Type B pancreatic cell (in vitro differentiated cells): Measurements from ENCODE around the gene CKMT2. TPM values are rescaled to one million over a fixed set of nuclear protein-coding genes. Genes with fewer than 3 reads are reported as not detected.

ENCODE experiments used
- DNase-seq: peaks from one replicate; pipeline ENCODE4 v3.0.0; 2021; ENCODE audit warnings: mixed read lengths; ENCODE audit not compliant: unreplicated experiment; ENCODE audit errors: extremely low spot score
- H3K27ac Mint-ChIP-seq: 2 replicates; pipeline ENCODE4 v1.8.0; 2021; ENCODE audit warnings: mild to moderate bottlenecking, mixed read lengths
- H3K27me3 Mint-ChIP-seq: 2 replicates; pipeline ENCODE4 v1.8.0; 2021; ENCODE audit warnings: mixed read lengths
- H3K36me3 Mint-ChIP-seq: 2 replicates; pipeline ENCODE4 v1.8.0; 2021; ENCODE audit warnings: mixed read lengths
- H3K4me1 Mint-ChIP-seq: one replicate; pipeline ENCODE4 v1.8.0; 2021; ENCODE audit warnings: mixed read lengths; ENCODE audit not compliant: unreplicated experiment
- H3K4me3 Mint-ChIP-seq: 2 replicates; pipeline ENCODE4 v1.8.0; 2021; ENCODE audit warnings: mild to moderate bottlenecking, mixed read lengths
- H3K9me3 Mint-ChIP-seq: 2 replicates; pipeline ENCODE4 v1.8.0; 2021; ENCODE audit warnings: mixed read lengths
- total RNA-seq: library from RNA; stranded (reverse); gene quantifications from 2 replicates; pipeline ENCODE4 v1.2.1, GENCODE V29; 2021; ENCODE audit warnings: low replicate concordance
- TF ChIP-seq, protein P1 (sequence below): fragments of 200-600 bp; sonication (generic); conservative IDR thresholded peaks from 2 replicates; pipeline ENCODE4 v1.5.0; 2021; ENCODE audit warnings: antibody characterized with exemption, mild to moderate bottlenecking

Gene CKMT2
- total RNA-seq, 1 donor from 2014 or later, result 10.4 TPM

DNA sequence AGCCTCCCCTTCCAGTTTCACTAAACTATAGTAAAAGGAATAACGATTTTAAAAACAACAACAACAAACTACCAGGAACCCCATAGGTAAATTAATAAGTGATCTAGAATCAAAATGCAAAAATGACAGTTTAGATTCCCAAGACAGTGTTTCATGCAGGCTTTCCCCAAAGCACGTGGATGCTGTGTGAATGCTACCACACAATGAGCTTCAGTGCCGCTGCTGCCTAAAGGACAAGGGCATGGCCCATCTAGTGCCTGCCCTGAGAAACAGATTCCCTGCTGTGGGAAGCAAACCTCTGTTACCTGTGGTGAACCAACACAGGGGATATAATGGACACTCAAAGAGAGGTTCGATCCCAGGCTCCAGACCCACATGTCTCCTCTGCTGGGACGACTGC is 23.7 kb upstream of the CKMT2 start:
- no peaks in the 10 kb centered on the region for H3K9me3 Mint-ChIP-seq
- H3K36me3 Mint-ChIP-seq, result no peaks in the 10 kb centered on the region
- H3K27ac Mint-ChIP-seq, result no peak overlapping the region
- peaks cover 17% of the 10 kb centered on the region for H3K4me1 Mint-ChIP-seq
- no peak for DNase-seq
- TF ChIP-seq, protein P1, sequence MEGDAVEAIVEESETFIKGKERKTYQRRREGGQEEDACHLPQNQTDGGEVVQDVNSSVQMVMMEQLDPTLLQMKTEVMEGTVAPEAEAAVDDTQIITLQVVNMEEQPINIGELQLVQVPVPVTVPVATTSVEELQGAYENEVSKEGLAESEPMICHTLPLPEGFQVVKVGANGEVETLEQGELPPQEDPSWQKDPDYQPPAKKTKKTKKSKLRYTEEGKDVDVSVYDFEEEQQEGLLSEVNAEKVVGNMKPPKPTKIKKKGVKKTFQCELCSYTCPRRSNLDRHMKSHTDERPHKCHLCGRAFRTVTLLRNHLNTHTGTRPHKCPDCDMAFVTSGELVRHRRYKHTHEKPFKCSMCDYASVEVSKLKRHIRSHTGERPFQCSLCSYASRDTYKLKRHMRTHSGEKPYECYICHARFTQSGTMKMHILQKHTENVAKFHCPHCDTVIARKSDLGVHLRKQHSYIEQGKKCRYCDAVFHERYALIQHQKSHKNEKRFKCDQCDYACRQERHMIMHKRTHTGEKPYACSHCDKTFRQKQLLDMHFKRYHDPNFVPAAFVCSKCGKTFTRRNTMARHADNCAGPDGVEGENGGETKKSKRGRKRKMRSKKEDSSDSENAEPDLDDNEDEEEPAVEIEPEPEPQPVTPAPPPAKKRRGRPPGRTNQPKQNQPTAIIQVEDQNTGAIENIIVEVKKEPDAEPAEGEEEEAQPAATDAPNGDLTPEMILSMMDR, result no peak
- no peak overlapping the region for H3K4me3 Mint-ChIP-seq
- H3K27me3 Mint-ChIP-seq, result peaks cover 3% of the 10 kb centered on the region

DNA sequence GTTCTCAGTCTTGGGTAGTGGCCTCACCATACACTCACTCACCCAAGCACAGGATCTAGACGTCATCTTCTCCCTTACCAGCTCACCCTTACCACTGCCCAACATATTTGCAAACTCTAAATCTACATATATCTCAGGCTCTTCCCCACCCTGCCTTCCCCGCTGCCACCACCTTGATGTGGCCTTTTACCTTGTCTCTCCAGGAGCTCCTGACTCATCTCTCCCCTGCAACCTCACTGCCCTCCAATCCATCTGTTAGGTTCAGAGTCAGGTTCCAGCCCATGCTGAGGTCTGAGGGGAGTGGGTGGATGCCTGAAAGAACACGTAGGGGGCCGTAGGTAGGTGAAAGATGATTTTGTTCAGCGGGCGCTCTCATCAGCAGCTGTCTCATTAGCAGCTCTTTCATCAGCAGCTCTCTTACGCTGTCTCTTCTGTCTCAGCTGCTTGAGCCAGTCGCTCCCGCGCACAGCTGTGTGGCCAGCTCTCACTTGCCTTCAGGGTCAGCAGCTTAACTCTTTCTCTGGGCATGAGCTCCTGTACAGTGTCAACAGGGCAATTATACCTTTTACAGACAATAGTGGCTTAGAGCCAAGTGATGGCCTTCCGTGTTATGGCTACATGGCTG is 23.1 kb upstream of the CKMT2 start:
- Mint-ChIP-seq H3K36me3 (no peaks in the 10 kb centered on the region), H3K4me3 (no peak overlapping the region), H3K27ac (no peak overlapping the region), H3K4me1 (peaks cover 17% of the 10 kb centered on the region), H3K9me3 (no peaks in the 10 kb centered on the region), H3K27me3 (peaks cover 3% of the 10 kb centered on the region)
- TF ChIP-seq, protein P1, result no peak
- DNase-seq, result no peak

DNA sequence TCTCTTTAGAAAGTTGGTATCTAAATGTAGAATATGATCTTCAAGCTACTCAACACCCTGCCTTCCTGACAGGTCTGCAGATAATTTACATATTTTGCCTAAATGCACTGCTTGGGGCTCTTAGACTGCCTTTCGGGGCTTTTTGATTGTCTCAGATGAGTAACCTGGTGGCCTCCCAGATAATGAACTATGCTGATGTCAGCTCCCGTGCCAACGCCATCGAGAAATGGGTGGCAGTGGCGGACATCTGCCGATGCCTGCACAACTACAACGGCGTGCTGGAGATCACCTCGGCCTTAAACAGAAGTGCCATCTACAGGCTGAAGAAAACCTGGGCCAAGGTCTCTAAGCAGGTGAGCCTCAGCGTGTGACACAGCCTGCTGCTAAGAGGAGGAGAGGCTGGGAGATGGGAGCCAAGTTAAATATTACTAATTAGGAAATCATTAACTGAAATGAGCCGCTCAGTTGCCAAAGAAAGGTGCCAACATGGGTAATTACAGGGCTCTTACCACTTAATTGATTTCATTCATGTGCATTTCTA is 20.8 kb upstream of the CKMT2 start:
- no peaks in the 10 kb centered on the region for H3K36me3 Mint-ChIP-seq
- H3K9me3 Mint-ChIP-seq, result no peaks in the 10 kb centered on the region
- H3K27me3 Mint-ChIP-seq, result peaks cover 3% of the 10 kb centered on the region
- H3K27ac Mint-ChIP-seq, result no peak overlapping the region
- no peak for DNase-seq
- TF ChIP-seq, protein P1, result no peak
- no peak overlapping the region for H3K4me3 Mint-ChIP-seq
- H3K4me1 Mint-ChIP-seq, result peaks cover 17% of the 10 kb centered on the region

DNA sequence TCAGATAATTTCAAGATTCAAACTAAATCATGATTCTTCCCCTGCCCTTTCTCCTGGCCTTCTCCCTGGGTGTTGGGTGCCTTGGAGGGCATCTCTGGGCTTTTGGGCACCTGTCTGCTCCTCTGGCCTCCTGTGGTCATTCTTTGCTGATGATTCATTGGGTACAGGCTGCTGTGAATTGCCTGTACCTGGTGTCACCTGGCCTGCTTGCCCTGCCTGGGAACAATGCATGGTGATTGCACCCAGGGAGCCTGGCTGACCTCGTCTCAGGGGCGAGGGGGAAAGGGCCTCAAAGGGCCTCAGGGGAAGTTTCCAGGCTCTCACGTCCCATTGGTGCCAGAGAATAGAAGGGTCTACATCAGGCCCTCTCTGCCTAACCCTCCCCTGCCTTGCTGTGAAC is 20.1 kb upstream of the CKMT2 start:
- no peak overlapping the region for H3K27ac Mint-ChIP-seq
- H3K27me3 Mint-ChIP-seq, result peaks cover 3% of the 10 kb centered on the region
- peaks cover 17% of the 10 kb centered on the region for H3K4me1 Mint-ChIP-seq
- TF ChIP-seq, protein P1, result no peak
- no peak for DNase-seq
- no peak overlapping the region for H3K4me3 Mint-ChIP-seq
- no peaks in the 10 kb centered on the region for H3K36me3 Mint-ChIP-seq
- H3K9me3 Mint-ChIP-seq, result no peaks in the 10 kb centered on the region

DNA sequence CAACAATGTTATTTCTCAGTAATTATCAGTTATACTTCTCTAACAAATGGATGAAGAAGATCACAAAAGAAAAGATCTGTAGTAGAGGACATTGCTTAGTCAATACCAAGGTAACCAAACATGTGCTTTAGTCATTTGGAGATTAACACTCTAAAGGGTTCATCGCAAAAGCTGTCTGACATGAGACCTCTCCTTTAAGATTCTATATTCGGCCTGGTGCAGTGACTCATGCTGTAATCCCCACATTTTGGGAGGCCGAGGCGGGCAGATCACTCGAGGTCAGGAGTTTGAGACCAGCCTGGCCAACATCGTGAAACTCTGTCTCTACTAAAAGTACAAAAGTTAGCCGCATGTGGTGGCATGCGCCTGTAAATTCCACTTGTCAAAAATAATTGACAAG is 18.3 kb upstream of the CKMT2 start:
- H3K27me3 Mint-ChIP-seq, result no peaks in the 10 kb centered on the region

More for the DNA sequence above, 18.3 kb upstream of the CKMT2 start:
- peaks cover 17% of the 10 kb centered on the region for H3K4me1 Mint-ChIP-seq
- no peak overlapping the region for H3K4me3 Mint-ChIP-seq
- no peak for DNase-seq
- TF ChIP-seq, protein P1, result no peak
- no peak overlapping the region for H3K27ac Mint-ChIP-seq
- peaks cover 3% of the 10 kb centered on the region for H3K36me3 Mint-ChIP-seq
- H3K9me3 Mint-ChIP-seq, result no peaks in the 10 kb centered on the region
